GM19035 (cell line): ENCODE data around the gene PRSS3.
"Not testable (repeated sequence)": the region's sequence is repeated elsewhere in the genome, so short reads cannot be mapped to it uniquely, and the experiment has no call there.

Experiments used
- ATAC-seq: cut with Tn5 transposase; IDR thresholded peaks from one replicate; pipeline ENCODE4 v1.9.1; 2021; ENCODE audit not compliant: unreplicated experiment

PRSS3 gene

GRCh38 chr9:33817327-33818166 is 22.2 kb downstream of the PRSS3 start:
- peak; percentile 27 for ATAC-seq

- no peak for ATAC-seq
Observed at GRCh38 chr9:33818167-33818846, 22.9 kb downstream of the PRSS3 start.

GRCh38 chr9:33818847-33819500 is 23.6 kb downstream of the PRSS3 start:
- ATAC-seq, result no peak

GRCh38 chr9:33820231-33820745 is 24.9 kb downstream of the PRSS3 start:
- ATAC-seq, result no peak

GRCh38 chr9:33823801-33824200 is 28.4 kb downstream of the PRSS3 start:
- ATAC-seq, result no peak

GRCh38 chr9:33827285-33827684 is 31.9 kb downstream of the PRSS3 start:
- ATAC-seq, result not testable (repeated sequence)

GRCh38 chr9:33829641-33830230 is 34.4 kb downstream of the PRSS3 start:
- not testable (repeated sequence) for ATAC-seq

GRCh38 chr9:33835625-33836260 is 40.4 kb downstream of the PRSS3 start:
- no peak for ATAC-seq

- ATAC-seq, result not testable (repeated sequence)
Observed at GRCh38 chr9:33836261-33836660, 40.9 kb downstream of the PRSS3 start.

GRCh38 chr9:33837138-33837537 is 41.8 kb downstream of the PRSS3 start:
- no peak for ATAC-seq

GRCh38 chr9:33840381-33840780 is 45.0 kb downstream of the PRSS3 start:
- no peak for ATAC-seq

- ATAC-seq, result no peak
Observed at GRCh38 chr9:33843312-33843961, 48.1 kb downstream of the PRSS3 start.

GRCh38 chr9:33846231-33846630 is 50.9 kb downstream of the PRSS3 start:
- no peak for ATAC-seq

- not testable (repeated sequence) for ATAC-seq
Observed at GRCh38 chr9:33847894-33848205, 52.5 kb downstream of the PRSS3 start.
